Measurements from ENCODE around the gene USP2.

GRCh38 chr11:119322360-119322739 lies 59.1 kb downstream of the USP2 start:
- no peak for TF ChIP-seq POLR2AphosphoS5 (IDR thresholded peaks at IDR 0.05; ENCODE audit: low read depth, low read length)
- no peak for TF ChIP-seq CTCF (IDR thresholded peaks at IDR 0.05)
- no peak for TF ChIP-seq REST (IDR thresholded peaks at IDR 0.05; ENCODE audit: insufficient read depth in 1 of 2, low read depth in 2 of 2, low read length in 1 of 2)

Measured in Panc1 (cell line).